Measurements from ENCODE around the gene MARCHF6. TPM values are rescaled to one million over a fixed set of nuclear protein-coding genes. Genes with fewer than 3 reads are reported as not detected.

Gene MARCHF6
- total and polyA plus RNA-seq, 2 experiments from 2014 or later, result 70.8 to 77.5 TPM

DNA sequence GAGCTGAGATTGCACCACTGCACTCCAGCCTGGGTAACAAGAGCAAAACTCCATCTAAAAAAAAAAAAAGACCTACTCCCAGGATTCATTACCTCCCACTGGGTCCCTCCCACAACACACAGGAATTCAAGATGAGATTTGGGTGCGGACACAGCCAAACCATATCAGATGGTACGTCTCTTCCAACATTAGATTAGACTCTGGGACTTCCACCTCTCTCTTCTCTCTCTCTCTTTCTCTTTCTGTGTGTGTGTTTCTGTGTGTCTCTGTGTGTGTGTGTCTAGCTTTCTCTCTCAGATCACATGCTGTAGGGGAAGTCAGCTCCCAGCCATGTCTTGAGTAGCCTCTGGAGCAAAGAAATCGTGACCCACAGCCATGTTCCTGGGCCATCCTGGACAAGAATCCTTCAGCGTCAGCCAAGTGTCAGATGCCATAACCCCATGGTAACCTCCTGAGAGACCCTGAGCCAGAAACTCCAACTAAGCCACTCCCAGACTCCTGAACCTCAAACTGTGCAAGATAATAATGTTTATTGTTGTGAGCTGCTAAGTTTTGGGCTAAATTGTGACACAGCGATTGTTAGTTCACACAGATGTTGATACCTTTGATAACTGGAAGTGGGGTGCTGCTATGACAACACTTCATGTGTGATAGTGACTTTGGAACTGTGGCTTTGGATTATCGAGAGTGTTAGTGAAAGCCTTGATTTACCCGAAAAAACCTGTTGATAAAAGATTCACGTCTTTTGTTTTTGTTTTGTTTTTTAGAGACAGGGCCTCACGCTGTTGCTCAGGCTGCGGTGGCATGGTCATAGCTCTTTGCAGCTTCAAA is 41.7 kb upstream of the MARCHF6 start (continued):
- TF ChIP-seq, protein P1, sequence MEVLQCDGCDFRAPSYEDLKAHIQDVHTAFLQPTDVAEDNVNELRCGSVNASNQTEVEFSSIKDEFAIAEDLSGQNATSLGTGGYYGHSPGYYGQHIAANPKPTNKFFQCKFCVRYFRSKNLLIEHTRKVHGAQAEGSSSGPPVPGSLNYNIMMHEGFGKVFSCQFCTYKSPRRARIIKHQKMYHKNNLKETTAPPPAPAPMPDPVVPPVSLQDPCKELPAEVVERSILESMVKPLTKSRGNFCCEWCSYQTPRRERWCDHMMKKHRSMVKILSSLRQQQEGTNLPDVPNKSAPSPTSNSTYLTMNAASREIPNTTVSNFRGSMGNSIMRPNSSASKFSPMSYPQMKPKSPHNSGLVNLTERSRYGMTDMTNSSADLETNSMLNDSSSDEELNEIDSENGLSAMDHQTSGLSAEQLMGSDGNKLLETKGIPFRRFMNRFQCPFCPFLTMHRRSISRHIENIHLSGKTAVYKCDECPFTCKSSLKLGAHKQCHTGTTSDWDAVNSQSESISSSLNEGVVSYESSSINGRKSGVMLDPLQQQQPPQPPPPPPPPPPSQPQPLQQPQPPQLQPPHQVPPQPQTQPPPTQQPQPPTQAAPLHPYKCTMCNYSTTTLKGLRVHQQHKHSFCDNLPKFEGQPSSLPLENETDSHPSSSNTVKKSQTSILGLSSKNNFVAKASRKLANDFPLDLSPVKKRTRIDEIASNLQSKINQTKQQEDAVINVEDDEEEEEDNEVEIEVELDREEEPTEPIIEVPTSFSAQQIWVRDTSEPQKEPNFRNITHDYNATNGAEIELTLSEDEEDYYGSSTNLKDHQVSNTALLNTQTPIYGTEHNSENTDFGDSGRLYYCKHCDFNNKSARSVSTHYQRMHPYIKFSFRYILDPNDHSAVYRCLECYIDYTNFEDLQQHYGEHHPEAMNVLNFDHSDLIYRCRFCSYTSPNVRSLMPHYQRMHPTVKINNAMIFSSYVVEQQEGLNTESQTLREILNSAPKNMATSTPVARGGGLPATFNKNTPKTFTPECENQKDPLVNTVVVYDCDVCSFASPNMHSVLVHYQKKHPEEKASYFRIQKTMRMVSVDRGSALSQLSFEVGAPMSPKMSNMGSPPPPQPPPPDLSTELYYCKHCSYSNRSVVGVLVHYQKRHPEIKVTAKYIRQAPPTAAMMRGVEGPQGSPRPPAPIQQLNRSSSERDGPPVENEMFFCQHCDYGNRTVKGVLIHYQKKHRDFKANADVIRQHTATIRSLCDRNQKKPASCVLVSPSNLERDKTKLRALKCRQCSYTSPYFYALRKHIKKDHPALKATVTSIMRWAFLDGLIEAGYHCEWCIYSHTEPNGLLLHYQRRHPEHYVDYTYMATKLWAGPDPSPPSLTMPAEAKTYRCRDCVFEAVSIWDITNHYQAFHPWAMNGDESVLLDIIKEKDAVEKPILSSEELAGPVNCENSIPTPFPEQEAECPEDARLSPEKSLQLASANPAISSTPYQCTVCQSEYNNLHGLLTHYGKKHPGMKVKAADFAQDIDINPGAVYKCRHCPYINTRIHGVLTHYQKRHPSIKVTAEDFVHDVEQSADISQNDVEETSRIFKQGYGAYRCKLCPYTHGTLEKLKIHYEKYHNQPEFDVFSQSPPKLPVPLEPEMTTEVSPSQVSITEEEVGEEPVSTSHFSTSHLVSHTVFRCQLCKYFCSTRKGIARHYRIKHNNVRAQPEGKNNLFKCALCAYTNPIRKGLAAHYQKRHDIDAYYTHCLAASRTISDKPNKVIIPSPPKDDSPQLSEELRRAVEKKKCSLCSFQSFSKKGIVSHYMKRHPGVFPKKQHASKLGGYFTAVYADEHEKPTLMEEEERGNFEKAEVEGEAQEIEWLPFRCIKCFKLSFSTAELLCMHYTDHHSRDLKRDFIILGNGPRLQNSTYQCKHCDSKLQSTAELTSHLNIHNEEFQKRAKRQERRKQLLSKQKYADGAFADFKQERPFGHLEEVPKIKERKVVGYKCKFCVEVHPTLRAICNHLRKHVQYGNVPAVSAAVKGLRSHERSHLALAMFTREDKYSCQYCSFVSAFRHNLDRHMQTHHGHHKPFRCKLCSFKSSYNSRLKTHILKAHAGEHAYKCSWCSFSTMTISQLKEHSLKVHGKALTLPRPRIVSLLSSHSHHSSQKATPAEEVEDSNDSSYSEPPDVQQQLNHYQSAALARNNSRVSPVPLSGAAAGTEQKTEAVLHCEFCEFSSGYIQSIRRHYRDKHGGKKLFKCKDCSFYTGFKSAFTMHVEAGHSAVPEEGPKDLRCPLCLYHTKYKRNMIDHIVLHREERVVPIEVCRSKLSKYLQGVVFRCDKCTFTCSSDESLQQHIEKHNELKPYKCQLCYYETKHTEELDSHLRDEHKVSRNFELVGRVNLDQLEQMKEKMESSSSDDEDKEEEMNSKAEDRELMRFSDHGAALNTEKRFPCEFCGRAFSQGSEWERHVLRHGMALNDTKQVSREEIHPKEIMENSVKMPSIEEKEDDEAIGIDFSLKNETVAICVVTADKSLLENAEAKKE (CRISPR knock-in tag; IDR thresholded peaks at IDR 0.05), result no peak
- TF ChIP-seq, protein P2, sequence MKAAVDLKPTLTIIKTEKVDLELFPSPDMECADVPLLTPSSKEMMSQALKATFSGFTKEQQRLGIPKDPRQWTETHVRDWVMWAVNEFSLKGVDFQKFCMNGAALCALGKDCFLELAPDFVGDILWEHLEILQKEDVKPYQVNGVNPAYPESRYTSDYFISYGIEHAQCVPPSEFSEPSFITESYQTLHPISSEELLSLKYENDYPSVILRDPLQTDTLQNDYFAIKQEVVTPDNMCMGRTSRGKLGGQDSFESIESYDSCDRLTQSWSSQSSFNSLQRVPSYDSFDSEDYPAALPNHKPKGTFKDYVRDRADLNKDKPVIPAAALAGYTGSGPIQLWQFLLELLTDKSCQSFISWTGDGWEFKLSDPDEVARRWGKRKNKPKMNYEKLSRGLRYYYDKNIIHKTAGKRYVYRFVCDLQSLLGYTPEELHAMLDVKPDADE (IDR thresholded peaks at IDR 0.05), result no peak
- TF ChIP-seq, protein P3, sequence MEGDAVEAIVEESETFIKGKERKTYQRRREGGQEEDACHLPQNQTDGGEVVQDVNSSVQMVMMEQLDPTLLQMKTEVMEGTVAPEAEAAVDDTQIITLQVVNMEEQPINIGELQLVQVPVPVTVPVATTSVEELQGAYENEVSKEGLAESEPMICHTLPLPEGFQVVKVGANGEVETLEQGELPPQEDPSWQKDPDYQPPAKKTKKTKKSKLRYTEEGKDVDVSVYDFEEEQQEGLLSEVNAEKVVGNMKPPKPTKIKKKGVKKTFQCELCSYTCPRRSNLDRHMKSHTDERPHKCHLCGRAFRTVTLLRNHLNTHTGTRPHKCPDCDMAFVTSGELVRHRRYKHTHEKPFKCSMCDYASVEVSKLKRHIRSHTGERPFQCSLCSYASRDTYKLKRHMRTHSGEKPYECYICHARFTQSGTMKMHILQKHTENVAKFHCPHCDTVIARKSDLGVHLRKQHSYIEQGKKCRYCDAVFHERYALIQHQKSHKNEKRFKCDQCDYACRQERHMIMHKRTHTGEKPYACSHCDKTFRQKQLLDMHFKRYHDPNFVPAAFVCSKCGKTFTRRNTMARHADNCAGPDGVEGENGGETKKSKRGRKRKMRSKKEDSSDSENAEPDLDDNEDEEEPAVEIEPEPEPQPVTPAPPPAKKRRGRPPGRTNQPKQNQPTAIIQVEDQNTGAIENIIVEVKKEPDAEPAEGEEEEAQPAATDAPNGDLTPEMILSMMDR (conservative IDR thresholded peaks at IDR 0.05; ENCODE audit: low read depth in 2 of 2), result no peak
- no peak for TF ChIP-seq POLR2AphosphoS5 (IDR thresholded peaks at IDR 0.05; ENCODE audit: low read depth)
- no peak for TF ChIP-seq STAT1 (IDR thresholded peaks at IDR 0.05; ENCODE audit: unreplicated experiment)
- TF ChIP-seq, protein P4, sequence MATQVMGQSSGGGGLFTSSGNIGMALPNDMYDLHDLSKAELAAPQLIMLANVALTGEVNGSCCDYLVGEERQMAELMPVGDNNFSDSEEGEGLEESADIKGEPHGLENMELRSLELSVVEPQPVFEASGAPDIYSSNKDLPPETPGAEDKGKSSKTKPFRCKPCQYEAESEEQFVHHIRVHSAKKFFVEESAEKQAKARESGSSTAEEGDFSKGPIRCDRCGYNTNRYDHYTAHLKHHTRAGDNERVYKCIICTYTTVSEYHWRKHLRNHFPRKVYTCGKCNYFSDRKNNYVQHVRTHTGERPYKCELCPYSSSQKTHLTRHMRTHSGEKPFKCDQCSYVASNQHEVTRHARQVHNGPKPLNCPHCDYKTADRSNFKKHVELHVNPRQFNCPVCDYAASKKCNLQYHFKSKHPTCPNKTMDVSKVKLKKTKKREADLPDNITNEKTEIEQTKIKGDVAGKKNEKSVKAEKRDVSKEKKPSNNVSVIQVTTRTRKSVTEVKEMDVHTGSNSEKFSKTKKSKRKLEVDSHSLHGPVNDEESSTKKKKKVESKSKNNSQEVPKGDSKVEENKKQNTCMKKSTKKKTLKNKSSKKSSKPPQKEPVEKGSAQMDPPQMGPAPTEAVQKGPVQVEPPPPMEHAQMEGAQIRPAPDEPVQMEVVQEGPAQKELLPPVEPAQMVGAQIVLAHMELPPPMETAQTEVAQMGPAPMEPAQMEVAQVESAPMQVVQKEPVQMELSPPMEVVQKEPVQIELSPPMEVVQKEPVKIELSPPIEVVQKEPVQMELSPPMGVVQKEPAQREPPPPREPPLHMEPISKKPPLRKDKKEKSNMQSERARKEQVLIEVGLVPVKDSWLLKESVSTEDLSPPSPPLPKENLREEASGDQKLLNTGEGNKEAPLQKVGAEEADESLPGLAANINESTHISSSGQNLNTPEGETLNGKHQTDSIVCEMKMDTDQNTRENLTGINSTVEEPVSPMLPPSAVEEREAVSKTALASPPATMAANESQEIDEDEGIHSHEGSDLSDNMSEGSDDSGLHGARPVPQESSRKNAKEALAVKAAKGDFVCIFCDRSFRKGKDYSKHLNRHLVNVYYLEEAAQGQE (IDR thresholded peaks at IDR 0.05; ENCODE audit: unreplicated experiment), result no peak

All from GM23338 (cell line).